ENCODE results near the gene TBX18. TPM values are rescaled to one million over a fixed set of nuclear protein-coding genes. Genes with fewer than 3 reads are reported as not detected.
A peak's percentile ranks its signal among the peaks of the same experiment; 100 is the strongest.

TBX18 gene
- total RNA-seq, 1 donor from 2014 or later = 0.23 TPM

DNA sequence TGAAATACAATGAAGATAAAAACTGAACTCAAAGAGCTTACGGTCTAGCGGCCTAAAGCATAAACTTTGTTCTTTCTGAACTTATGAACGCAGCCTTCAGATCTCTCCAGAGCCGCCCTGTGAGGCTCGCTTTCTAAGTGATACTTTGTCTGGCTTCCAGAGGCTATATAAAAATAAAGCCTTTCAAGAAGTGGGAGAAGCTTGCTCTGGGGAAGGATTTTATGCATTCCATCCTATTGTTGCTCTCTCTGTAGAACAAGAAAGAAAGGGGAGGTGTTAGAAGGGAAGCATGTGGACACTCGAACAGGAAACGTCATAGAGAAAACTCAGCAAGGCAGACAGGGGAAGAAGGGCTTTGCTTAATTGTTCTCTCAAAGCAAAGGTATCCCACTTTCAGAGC is 77.0 kb downstream of the TBX18 start:
- no peak overlapping the region for H3K4me3 ChIP-seq (ENCODE audit: low read depth, low read length)
- DNase-seq (ENCODE audit: low read depth) = no peak
- TF ChIP-seq CTCF (conservative IDR thresholded peaks at IDR 0.05; ENCODE audit: low read depth, low read length) = no peak

- DNase-seq (ENCODE audit: low read depth) = no peak
- no peak overlapping the region for H3K4me3 ChIP-seq (ENCODE audit: low read depth, low read length)
- peak; percentile 59 for TF ChIP-seq CTCF (conservative IDR thresholded peaks at IDR 0.05; ENCODE audit: low read depth, low read length)
These were observed 78.3 kb downstream of the TBX18 start for GRCh38 chr6:84685983-84686584.

DNA sequence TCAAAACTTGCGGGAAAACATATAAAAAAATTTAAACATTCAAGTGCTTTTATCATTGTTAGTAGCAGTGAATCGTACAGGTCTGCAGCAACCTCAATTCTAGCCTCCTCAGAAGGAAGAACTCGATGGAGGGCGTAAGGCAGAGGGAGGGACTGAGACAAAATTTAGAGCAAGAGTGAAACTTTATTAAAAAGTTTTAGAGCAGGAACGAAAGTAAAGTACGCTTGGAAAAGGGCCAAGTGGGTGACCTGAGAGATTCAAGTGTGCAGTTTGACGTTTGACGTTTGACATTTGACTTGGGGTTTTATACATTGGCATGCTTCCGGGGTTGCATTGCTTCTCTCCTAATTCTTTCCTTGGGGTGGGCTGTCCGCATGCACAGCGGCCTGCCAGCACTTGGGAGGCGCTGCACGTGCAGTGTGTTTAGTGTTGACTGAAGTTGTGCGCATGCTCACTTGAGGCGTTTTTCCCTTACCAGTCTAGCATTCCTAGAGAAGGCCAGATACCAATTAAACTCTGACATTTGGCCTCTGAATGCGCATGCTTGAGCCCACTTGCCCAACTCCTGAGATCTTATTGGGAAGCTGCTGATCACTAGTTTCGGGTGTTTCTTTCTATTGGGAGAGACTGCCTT is 82.6 kb downstream of the TBX18 start:
- DNase-seq (ENCODE audit: low read depth) = no peak
- TF ChIP-seq CTCF (conservative IDR thresholded peaks at IDR 0.05; ENCODE audit: low read depth, low read length) = no peak
- H3K4me3 ChIP-seq (ENCODE audit: low read depth, low read length) = no peak overlapping the region

DNA sequence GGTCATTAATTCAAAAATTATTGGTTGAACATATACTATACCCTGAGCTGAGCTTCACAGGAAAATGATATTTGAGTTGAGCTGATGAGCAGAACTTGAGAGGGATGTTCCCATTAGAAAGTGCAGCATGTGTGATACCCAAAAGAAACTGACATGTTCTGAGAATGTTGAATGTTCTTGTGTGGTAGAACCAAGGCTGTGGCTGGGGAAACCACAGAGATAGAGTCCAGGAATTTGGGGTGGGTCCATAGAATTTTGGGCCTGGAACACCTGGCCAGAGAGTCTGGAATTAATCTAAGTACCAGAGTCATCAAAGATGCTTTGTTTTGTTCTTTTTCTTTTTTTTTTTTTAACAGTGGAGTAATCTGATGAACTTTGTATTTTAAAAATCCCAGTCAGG is 88.7 kb downstream of the TBX18 start:
- TF ChIP-seq CTCF (conservative IDR thresholded peaks at IDR 0.05; ENCODE audit: low read depth, low read length) = no peak
- no peak overlapping the region for H3K4me3 ChIP-seq (ENCODE audit: low read depth, low read length)
- no peak for DNase-seq (ENCODE audit: low read depth)

DNA sequence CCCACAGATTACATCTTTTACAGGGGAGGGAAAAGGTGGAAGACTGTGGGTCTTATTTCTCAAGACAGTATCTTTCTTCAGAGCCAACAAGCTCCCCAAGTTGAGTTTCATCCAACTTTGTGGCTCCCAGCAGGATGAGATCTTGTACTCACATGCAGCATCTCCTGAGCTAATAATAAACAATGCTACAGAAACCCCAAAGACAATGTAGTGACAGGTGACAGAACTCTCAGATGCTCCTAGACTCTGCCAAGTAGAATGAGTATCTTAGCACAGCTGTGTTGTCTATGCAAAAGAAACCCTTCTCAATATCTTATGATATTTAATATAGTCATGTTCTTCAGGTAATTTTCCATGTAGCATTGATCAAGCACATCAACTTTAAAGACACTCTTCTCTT is 90.0 kb downstream of the TBX18 start:
- no peak for TF ChIP-seq CTCF (conservative IDR thresholded peaks at IDR 0.05; ENCODE audit: low read depth, low read length)
- no peak for DNase-seq (ENCODE audit: low read depth)
- H3K4me3 ChIP-seq (ENCODE audit: low read depth, low read length) = no peak overlapping the region

GRCh38 chr6:84671183-84671582 is 93.2 kb downstream of the TBX18 start:
- no peak overlapping the region for H3K4me3 ChIP-seq (ENCODE audit: low read depth, low read length)
- no peak for TF ChIP-seq CTCF (conservative IDR thresholded peaks at IDR 0.05; ENCODE audit: low read depth, low read length)
- DNase-seq (ENCODE audit: low read depth) = no peak

DNA sequence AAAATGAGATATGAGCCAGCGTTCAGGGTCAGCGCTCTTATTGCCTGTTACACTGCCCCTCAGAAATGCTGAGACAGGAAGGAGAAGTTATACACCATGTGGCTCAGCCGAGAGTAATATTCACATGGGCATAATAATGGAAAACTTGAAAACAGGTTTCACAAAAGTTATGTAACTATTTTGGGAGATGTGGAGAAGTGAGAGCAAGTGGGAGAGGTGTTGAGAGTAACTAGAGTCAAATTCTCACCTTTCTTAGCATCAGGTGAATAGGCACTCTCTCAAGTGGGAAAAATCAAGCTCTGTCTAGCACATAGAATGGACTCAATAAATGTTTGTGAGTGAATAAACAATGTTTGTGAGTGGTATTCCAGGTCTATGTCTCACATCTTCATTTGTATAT is 94.5 kb downstream of the TBX18 start:
- no peak for DNase-seq (ENCODE audit: low read depth)
- H3K4me3 ChIP-seq (ENCODE audit: low read depth, low read length) = no peak overlapping the region
- TF ChIP-seq CTCF (conservative IDR thresholded peaks at IDR 0.05; ENCODE audit: low read depth, low read length) = no peak
